ENCODE data around the gene NYAP1.

Gene NYAP1

GRCh38 chr7:100510437-100511239 lies 26.9 kb downstream of the NYAP1 start:
- no peak overlapping the region for H3K4me3 ChIP-seq (ENCODE audit: insufficient read depth, low read length, poor library complexity, severe bottlenecking)
- no peak overlapping the region for H3K4me2 ChIP-seq (ENCODE audit: low read depth, low read length, poor library complexity, severe bottlenecking)
- no peak overlapping the region for H3K27ac ChIP-seq (ENCODE audit: low read depth, low read length)
- H3K36me3 ChIP-seq (ENCODE audit: low read length), result no peaks in the 10 kb centered on the region
- TF ChIP-seq CTCF (IDR thresholded peaks at IDR 0.05; ENCODE audit: insufficient read depth, low read length, poor library complexity, severe bottlenecking) (no peak), EZH2phosphoT487 (conservative IDR thresholded peaks at IDR 0.05; ENCODE audit: low read length) (no peak)
- no peaks in the 10 kb centered on the region for H3K27me3 ChIP-seq (ENCODE audit: low read length)
- no peaks in the 10 kb centered on the region for H4K20me1 ChIP-seq (ENCODE audit: low read depth, low read length)
- no peak overlapping the region for H3K9ac ChIP-seq (ENCODE audit: low read length)
- H3K9me2 ChIP-seq (replicated peaks; ENCODE audit: insufficient read depth, low read length), result no peaks in the 10 kb centered on the region
- no peaks in the 10 kb centered on the region for H3F3A ChIP-seq (ENCODE audit: insufficient read depth)
- H2AFZ ChIP-seq (ENCODE audit: low read depth, low read length, severe bottlenecking), result no peak overlapping the region
- H3K79me2 ChIP-seq (ENCODE audit: insufficient read depth, low read length), result no peaks in the 10 kb centered on the region
- no peaks in the 10 kb centered on the region for H3K9me3 ChIP-seq (ENCODE audit: insufficient read depth, low read length)

- Histone ChIP-seq H3K9me3 (ENCODE audit: insufficient read depth, low read length) (no peaks in the 10 kb centered on the region), H2AFZ (ENCODE audit: low read depth, low read length, severe bottlenecking) (no peak overlapping the region)
Measured at GRCh38 chr7:100513212-100513810, 29.6 kb downstream of the NYAP1 start.

GRCh38 chr7:100515072-100515532 lies 31.4 kb downstream of the NYAP1 start:
- no peaks in the 10 kb centered on the region for H3F3A ChIP-seq (ENCODE audit: insufficient read depth)
- no peak overlapping the region for H3K4me3 ChIP-seq (ENCODE audit: insufficient read depth, low read length, poor library complexity, severe bottlenecking)
- H3K79me2 ChIP-seq (ENCODE audit: insufficient read depth, low read length), result no peaks in the 10 kb centered on the region
- no peaks in the 10 kb centered on the region for H3K27me3 ChIP-seq (ENCODE audit: low read length)
- no peaks in the 10 kb centered on the region for H3K9me2 ChIP-seq (replicated peaks; ENCODE audit: insufficient read depth, low read length)
- H2AFZ ChIP-seq (ENCODE audit: low read depth, low read length, severe bottlenecking), result no peak overlapping the region
- no peak overlapping the region for H3K27ac ChIP-seq (ENCODE audit: low read depth, low read length)
- H3K36me3 ChIP-seq (ENCODE audit: low read length), result no peaks in the 10 kb centered on the region
- H3K9me3 ChIP-seq (ENCODE audit: insufficient read depth, low read length), result no peaks in the 10 kb centered on the region
- H4K20me1 ChIP-seq (ENCODE audit: low read depth, low read length), result no peaks in the 10 kb centered on the region
- no peak overlapping the region for H3K9ac ChIP-seq (ENCODE audit: low read length)
- TF ChIP-seq CTCF (IDR thresholded peaks at IDR 0.05; ENCODE audit: insufficient read depth, low read length, poor library complexity, severe bottlenecking) (no peak), EZH2phosphoT487 (conservative IDR thresholded peaks at IDR 0.05; ENCODE audit: low read length) (no peak)
- no peak overlapping the region for H3K4me2 ChIP-seq (ENCODE audit: low read depth, low read length, poor library complexity, severe bottlenecking)

More at GRCh38 chr7:100513212-100513810, 29.6 kb downstream of the NYAP1 start:
- H3K9me2 ChIP-seq (replicated peaks; ENCODE audit: insufficient read depth, low read length), result no peaks in the 10 kb centered on the region
- no peaks in the 10 kb centered on the region for H3K36me3 ChIP-seq (ENCODE audit: low read length)
- H3K4me2 ChIP-seq (ENCODE audit: low read depth, low read length, poor library complexity, severe bottlenecking), result no peak overlapping the region
- no peak overlapping the region for H3K27ac ChIP-seq (ENCODE audit: low read depth, low read length)
- no peak overlapping the region for H3K9ac ChIP-seq (ENCODE audit: low read length)
- H3K79me2 ChIP-seq (ENCODE audit: insufficient read depth, low read length), result no peaks in the 10 kb centered on the region
- no peaks in the 10 kb centered on the region for H3K27me3 ChIP-seq (ENCODE audit: low read length)
- no peaks in the 10 kb centered on the region for H4K20me1 ChIP-seq (ENCODE audit: low read depth, low read length)
- no peak overlapping the region for H3K4me3 ChIP-seq (ENCODE audit: insufficient read depth, low read length, poor library complexity, severe bottlenecking)
- no peaks in the 10 kb centered on the region for H3F3A ChIP-seq (ENCODE audit: insufficient read depth)
- no peak for TF ChIP-seq EZH2phosphoT487 (conservative IDR thresholded peaks at IDR 0.05; ENCODE audit: low read length)
- TF ChIP-seq CTCF (IDR thresholded peaks at IDR 0.05; ENCODE audit: insufficient read depth, low read length, poor library complexity, severe bottlenecking), result no peak

Data from SU-DHL-6 (cell line).